Bronchial epithelial cell (primary cell): ENCODE data around the gene KAT14. TPM values are rescaled to one million over a fixed set of nuclear protein-coding genes. Genes with fewer than 3 reads are reported as not detected.
A peak's percentile ranks its signal among the peaks of the same experiment; 100 is the strongest.
"Not testable (repeated sequence)": the region's sequence is repeated elsewhere in the genome, so short reads cannot be mapped to it uniquely, and the experiment has no call there.

Experiments used
- DNase-seq: peaks from one replicate; pipeline ENCODE4 v3.0.0-alpha.2; 2010; ENCODE audit warnings: low read depth
- FAIRE-seq: peaks from 2 replicates; lab custom pipeline; 2011; peaks lifted over from hg19 to GRCh38; lab: Jason Lieb, UNC
- H3K27me3 ChIP-seq: 2 replicates; pipeline ENCODE4 v1.5.1; 2011; ENCODE audit warnings: low read length; ENCODE audit not compliant: control insufficient read depth, insufficient read depth
- H3K36me3 ChIP-seq: 2 replicates; pipeline ENCODE4 v1.5.1; 2011; ENCODE audit warnings: low read length; ENCODE audit not compliant: control insufficient read depth, insufficient read depth
- H3K4me3 ChIP-seq: 2 replicates; pipeline ENCODE4 v1.5.1; 2011; ENCODE audit warnings: mild to moderate bottlenecking, low read depth, low read length, control low read depth
- CTCF ChIP-seq: IDR thresholded peaks from 2 replicates; pipeline ENCODE4 v1.5.1; 2011; ENCODE audit warnings: mild to moderate bottlenecking, moderate library complexity, low read length, control low read depth, inconsistent platforms; ENCODE audit not compliant: insufficient read depth, severe bottlenecking
- total RNA-seq: library from RNA; depleted of rRNA; stranded (reverse); fragments of >200 nt; gene quantifications from 2 replicates; pipeline ENCODE4 v1.2.1, GENCODE V29; 2014

Gene KAT14
- total RNA-seq, 1 donor from 2014 or later: 11.6 TPM

GRCh38 chr20:18166241-18166881 lies 28.7 kb downstream of the KAT14 start:
- DNase-seq: peak; percentile 55
- no peak for FAIRE-seq
- no peak for TF ChIP-seq CTCF
- Histone ChIP-seq H3K27me3 (no peaks in the 10 kb centered on the region), H3K36me3 (peaks cover 7% of the 10 kb centered on the region), H3K4me3 (no peak overlapping the region)

GRCh38 chr20:18166950-18167349 lies 29.3 kb downstream of the KAT14 start:
- FAIRE-seq: no peak
- Histone ChIP-seq H3K4me3 (no peak overlapping the region), H3K27me3 (no peaks in the 10 kb centered on the region), H3K36me3 (peaks cover 7% of the 10 kb centered on the region)
- no peak for TF ChIP-seq CTCF
- no peak for DNase-seq

GRCh38 chr20:18172379-18172778 lies 34.7 kb downstream of the KAT14 start:
- H3K27me3 ChIP-seq: no peaks in the 10 kb centered on the region
- FAIRE-seq (no peak), DNase-seq (no peak)
- H3K4me3 ChIP-seq: no peak overlapping the region
- TF ChIP-seq CTCF: no peak
- H3K36me3 ChIP-seq: no peaks in the 10 kb centered on the region

- H3K4me3 ChIP-seq: no peak overlapping the region
- no peaks in the 10 kb centered on the region for H3K36me3 ChIP-seq
- DNase-seq (no peak), FAIRE-seq (peak; percentile 13)
- H3K27me3 ChIP-seq: no peaks in the 10 kb centered on the region
- no peak for TF ChIP-seq CTCF
Measured at GRCh38 chr20:18174906-18175683, 37.4 kb downstream of the KAT14 start.

GRCh38 chr20:18176318-18176785 lies 38.7 kb downstream of the KAT14 start:
- Histone ChIP-seq H3K36me3 (no peaks in the 10 kb centered on the region), H3K4me3 (no peak overlapping the region), H3K27me3 (no peaks in the 10 kb centered on the region)
- DNase-seq: no peak
- no peak for FAIRE-seq
- no peak for TF ChIP-seq CTCF

GRCh38 chr20:18180366-18180765 lies 42.7 kb downstream of the KAT14 start:
- not testable (repeated sequence) for FAIRE-seq, H3K36me3 ChIP-seq, H3K27me3 ChIP-seq, DNase-seq, H3K4me3 ChIP-seq
